Brain microvascular endothelial cell (primary cell): ENCODE results near the gene HOXD8.

ENCODE experiments used
- DNase-seq: peaks from one replicate; pipeline ENCODE4 v3.0.0-alpha.2; 2020
- H3K27ac ChIP-seq: fragments of 250-450 bp; sonication (Bioruptor Pico); 2 replicates; pipeline ENCODE4 v1.5.1; 2020; ENCODE audit warnings: mild to moderate bottlenecking, moderate library complexity
- H3K27me3 ChIP-seq: fragments of 250-450 bp; sonication (Bioruptor Pico); replicated peaks from 2 replicates; pipeline ENCODE4 v1.5.1; 2020; ENCODE audit warnings: mild to moderate bottlenecking
- H3K36me3 ChIP-seq: fragments of 250-450 bp; sonication (Bioruptor Pico); replicated peaks from 2 replicates; pipeline ENCODE4 v1.5.1; 2020; ENCODE audit warnings: mild to moderate bottlenecking
- H3K4me3 ChIP-seq: 2 replicates; pipeline ENCODE4 v1.5.1; 2011; ENCODE audit warnings: low read depth, mild to moderate bottlenecking, control low read depth, low read length, moderate library complexity
- CTCF ChIP-seq: IDR thresholded peaks from 2 replicates; pipeline ENCODE4 v1.5.1; 2011; ENCODE audit warnings: low read depth, mild to moderate bottlenecking, moderate library complexity, low read length, control low read depth, inconsistent platforms; ENCODE audit errors: missing control alignments
- in situ Hi-C: cut with HindIII; loops from 2 replicates; pipeline ENCODE4 v1.10.0; 2017; ENCODE audit warnings: low sequenced_read_pairs, low pct_ligation_motif_present

HOXD8 gene

GRCh38 chr2:176130147-176130956 lies 847 bp downstream of the HOXD8 start:
- no peak overlapping the region for H3K27ac ChIP-seq

GRCh38 chr2:176130957-176131847 lies 1.7 kb downstream of the HOXD8 start:
- DNase-seq = no peak
- H3K4me3 ChIP-seq = no peak overlapping the region
- H3K27ac ChIP-seq = no peak overlapping the region
- in situ Hi-C loops = loop anchor here (25.0 kb wide), 1 partner anchor 506 kb away; no protein-coding TSS in a partner anchor
- peaks cover 90% of the 10 kb centered on the region for H3K27me3 ChIP-seq
- TF ChIP-seq CTCF = no peak
- H3K36me3 ChIP-seq = no peaks in the 10 kb centered on the region

More at GRCh38 chr2:176130147-176130956, 847 bp downstream of the HOXD8 start:
- no peak for DNase-seq
- no peak for TF ChIP-seq CTCF
- Histone ChIP-seq H3K36me3 (no peaks in the 10 kb centered on the region), H3K27me3 (peaks cover 90% of the 10 kb centered on the region), H3K4me3 (no peak overlapping the region)
- in situ Hi-C loops = loop anchor here (25.0 kb wide), 1 partner anchor 507 kb away; no protein-coding TSS in a partner anchor

GRCh38 chr2:176131848-176132158 lies 2.3 kb downstream of the HOXD8 start:
- H3K27ac ChIP-seq = no peak overlapping the region
- no peaks in the 10 kb centered on the region for H3K36me3 ChIP-seq
- in situ Hi-C loops = loop anchor here (25.0 kb wide), 1 partner anchor 505 kb away; no protein-coding TSS in a partner anchor
- no peak for TF ChIP-seq CTCF
- no peak overlapping the region for H3K4me3 ChIP-seq
- no peak for DNase-seq
- peaks cover 92% of the 10 kb centered on the region for H3K27me3 ChIP-seq

GRCh38 chr2:176132205-176133171 lies 3.0 kb downstream of the HOXD8 start:
- H3K36me3 ChIP-seq = no peaks in the 10 kb centered on the region
- H3K4me3 ChIP-seq = no peak overlapping the region
- H3K27me3 ChIP-seq = peaks cover 95% of the 10 kb centered on the region
- in situ Hi-C loops = loop anchor here (25.0 kb wide), 1 partner anchor 505 kb away; no protein-coding TSS in a partner anchor
- TF ChIP-seq CTCF = no peak
- no peak overlapping the region for H3K27ac ChIP-seq
- DNase-seq = no peak

- H3K4me3 ChIP-seq = no peak overlapping the region
- H3K36me3 ChIP-seq = no peaks in the 10 kb centered on the region
- no peak for DNase-seq
- peaks cover 96% of the 10 kb centered on the region for H3K27me3 ChIP-seq
- in situ Hi-C loops = loop anchor here (25.0 kb wide), 1 partner anchor 504 kb away; no protein-coding TSS in a partner anchor
- no peak overlapping the region for H3K27ac ChIP-seq
- TF ChIP-seq CTCF = no peak
Measured at GRCh38 chr2:176133389-176133788, 3.9 kb downstream of the HOXD8 start.
